ENCODE measurements around the gene PGLYRP1. TPM values are rescaled to one million over a fixed set of nuclear protein-coding genes. Genes with fewer than 3 reads are reported as not detected.

PGLYRP1 gene, protein sequence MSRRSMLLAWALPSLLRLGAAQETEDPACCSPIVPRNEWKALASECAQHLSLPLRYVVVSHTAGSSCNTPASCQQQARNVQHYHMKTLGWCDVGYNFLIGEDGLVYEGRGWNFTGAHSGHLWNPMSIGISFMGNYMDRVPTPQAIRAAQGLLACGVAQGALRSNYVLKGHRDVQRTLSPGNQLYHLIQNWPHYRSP
- total RNA-seq (2014; rRNA removed; shearing (Covaris generic)) = not detected in 2 replicates

- Histone ChIP-seq H3K36me3 (replicated peaks; ENCODE audit: control insufficient read depth, insufficient read depth, low read length) (no peaks in the 10 kb centered on the region), H3K27me3 (ENCODE audit: control insufficient read depth, insufficient read depth, low read length) (no peaks in the 10 kb centered on the region), H3K4me3 (ENCODE audit: insufficient read depth, low read depth, low read length) (no peak within 1 kb of the TSS)
- DNase-seq = peak; percentile 75
Observed at GRCh38 chr19:46022431-46023310, at the start of gene PGLYRP1. Gene PGLYRP1, minus strand, starts transcription at chr19:46023053. Its CDS starts 32 bp downstream, at chr19:46023021.

- no peak for DNase-seq
- peaks cover 5% of the 10 kb centered on the region; the same call in 1 of the 2 replicates for H3K27me3 ChIP-seq (ENCODE audit: control insufficient read depth, insufficient read depth, low read length)
- no peaks in the 10 kb centered on the region for H3K36me3 ChIP-seq (replicated peaks; ENCODE audit: control insufficient read depth, insufficient read depth, low read length)
- H3K4me3 ChIP-seq (ENCODE audit: insufficient read depth, low read depth, low read length) = no peak overlapping the region
Observed at GRCh38 chr19:46069806-46070341, 47.0 kb upstream of the PGLYRP1 start.

- peaks cover 3% of the 10 kb centered on the region; the same call in 1 of the 2 replicates for H3K27me3 ChIP-seq (ENCODE audit: control insufficient read depth, insufficient read depth, low read length)
- no peak overlapping the region for H3K4me3 ChIP-seq (ENCODE audit: insufficient read depth, low read depth, low read length)
- DNase-seq = no peak
- H3K36me3 ChIP-seq (replicated peaks; ENCODE audit: control insufficient read depth, insufficient read depth, low read length) = no peaks in the 10 kb centered on the region
Observed at GRCh38 chr19:46068345-46069258, 45.7 kb upstream of the PGLYRP1 start.

- Histone ChIP-seq H3K36me3 (replicated peaks; ENCODE audit: control insufficient read depth, insufficient read depth, low read length) (no peaks in the 10 kb centered on the region), H3K4me3 (ENCODE audit: insufficient read depth, low read depth, low read length) (no peak overlapping the region), H3K27me3 (ENCODE audit: control insufficient read depth, insufficient read depth, low read length) (peaks cover 3% of the 10 kb centered on the region; the same call in 1 of the 2 replicates)
- no peak for DNase-seq
Observed at GRCh38 chr19:46067691-46068090, 44.8 kb upstream of the PGLYRP1 start.

- Histone ChIP-seq H3K27me3 (ENCODE audit: control insufficient read depth, insufficient read depth, low read length) (peaks cover 3% of the 10 kb centered on the region; the same call in 1 of the 2 replicates), H3K4me3 (ENCODE audit: insufficient read depth, low read depth, low read length) (no peak overlapping the region), H3K36me3 (replicated peaks; ENCODE audit: control insufficient read depth, insufficient read depth, low read length) (no peaks in the 10 kb centered on the region)
- DNase-seq = no peak
Observed at GRCh38 chr19:46066471-46066870, 43.6 kb upstream of the PGLYRP1 start.

DNA sequence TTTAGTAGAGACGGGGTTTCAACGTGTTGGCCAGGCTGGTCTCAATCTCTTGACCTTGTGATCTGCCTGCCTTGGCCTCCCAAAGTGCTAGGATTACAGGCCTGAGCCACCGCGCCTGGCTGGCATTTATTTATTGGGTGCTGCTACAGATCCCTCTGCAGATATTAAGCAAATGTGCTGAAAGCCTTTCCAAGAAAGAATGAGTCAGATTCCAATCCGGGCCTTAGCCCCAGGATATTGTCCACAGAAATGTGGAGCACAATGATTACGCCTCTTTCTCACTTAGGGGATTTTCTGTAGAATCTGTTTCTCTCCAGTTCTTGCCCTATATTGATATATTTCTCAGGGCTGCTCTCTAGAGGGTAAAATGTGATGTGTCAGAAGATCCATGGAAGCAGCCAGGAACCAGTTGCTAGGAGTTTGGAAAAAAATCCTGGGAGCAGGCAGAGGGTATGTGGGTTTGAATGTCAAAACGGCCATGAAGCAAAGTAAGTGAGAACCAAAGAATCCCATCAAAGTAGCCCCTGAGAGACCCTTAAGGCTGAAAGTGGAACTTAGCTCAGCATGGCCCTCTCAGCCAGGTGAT lies 42.7 kb upstream of the PGLYRP1 start:
- H3K36me3 ChIP-seq (replicated peaks; ENCODE audit: control insufficient read depth, insufficient read depth, low read length) = no peaks in the 10 kb centered on the region
- H3K4me3 ChIP-seq (ENCODE audit: insufficient read depth, low read depth, low read length) = no peak overlapping the region
- peaks cover 1% of the 10 kb centered on the region; the same call in 1 of the 2 replicates for H3K27me3 ChIP-seq (ENCODE audit: control insufficient read depth, insufficient read depth, low read length)
- no peak for DNase-seq

- H3K27me3 ChIP-seq (ENCODE audit: control insufficient read depth, insufficient read depth, low read length) = peaks cover 1% of the 10 kb centered on the region; the same call in 1 of the 2 replicates
- H3K4me3 ChIP-seq (ENCODE audit: insufficient read depth, low read depth, low read length) = no peak overlapping the region
- H3K36me3 ChIP-seq (replicated peaks; ENCODE audit: control insufficient read depth, insufficient read depth, low read length) = no peaks in the 10 kb centered on the region
- DNase-seq = no peak
Observed at GRCh38 chr19:46063201-46063600, 40.3 kb upstream of the PGLYRP1 start.

GRCh38 chr19:46060012-46060411 lies 37.2 kb upstream of the PGLYRP1 start:
- Histone ChIP-seq H3K4me3 (ENCODE audit: insufficient read depth, low read depth, low read length) (no peak overlapping the region), H3K36me3 (replicated peaks; ENCODE audit: control insufficient read depth, insufficient read depth, low read length) (no peaks in the 10 kb centered on the region), H3K27me3 (ENCODE audit: control insufficient read depth, insufficient read depth, low read length) (no peaks in the 10 kb centered on the region)
- no peak for DNase-seq

GRCh38 chr19:46058778-46059177 lies 35.9 kb upstream of the PGLYRP1 start:
- DNase-seq = no peak
- Histone ChIP-seq H3K4me3 (ENCODE audit: insufficient read depth, low read depth, low read length) (no peak overlapping the region), H3K27me3 (ENCODE audit: control insufficient read depth, insufficient read depth, low read length) (no peaks in the 10 kb centered on the region), H3K36me3 (replicated peaks; ENCODE audit: control insufficient read depth, insufficient read depth, low read length) (no peaks in the 10 kb centered on the region)

- Histone ChIP-seq H3K4me3 (ENCODE audit: insufficient read depth, low read depth, low read length) (no peak overlapping the region), H3K36me3 (replicated peaks; ENCODE audit: control insufficient read depth, insufficient read depth, low read length) (no peaks in the 10 kb centered on the region), H3K27me3 (ENCODE audit: control insufficient read depth, insufficient read depth, low read length) (no peaks in the 10 kb centered on the region)
- DNase-seq = no peak
Observed at GRCh38 chr19:46056536-46056935, 33.7 kb upstream of the PGLYRP1 start.

GRCh38 chr19:46052896-46053295 lies 30.0 kb upstream of the PGLYRP1 start:
- no peak for DNase-seq
- Histone ChIP-seq H3K36me3 (replicated peaks; ENCODE audit: control insufficient read depth, insufficient read depth, low read length) (no peaks in the 10 kb centered on the region), H3K27me3 (ENCODE audit: control insufficient read depth, insufficient read depth, low read length) (no peaks in the 10 kb centered on the region), H3K4me3 (ENCODE audit: insufficient read depth, low read depth, low read length) (no peak overlapping the region)

- Histone ChIP-seq H3K36me3 (replicated peaks; ENCODE audit: control insufficient read depth, insufficient read depth, low read length) (no peaks in the 10 kb centered on the region), H3K4me3 (ENCODE audit: insufficient read depth, low read depth, low read length) (no peak overlapping the region), H3K27me3 (ENCODE audit: control insufficient read depth, insufficient read depth, low read length) (no peaks in the 10 kb centered on the region)
- peak; percentile 38 for DNase-seq
Observed at GRCh38 chr19:46049597-46049996, 26.7 kb upstream of the PGLYRP1 start.

GRCh38 chr19:46043519-46043918 lies 20.7 kb upstream of the PGLYRP1 start:
- DNase-seq = no peak
- no peak overlapping the region for H3K4me3 ChIP-seq (ENCODE audit: insufficient read depth, low read depth, low read length)
- peaks cover 2% of the 10 kb centered on the region for H3K27me3 ChIP-seq (ENCODE audit: control insufficient read depth, insufficient read depth, low read length)
- no peaks in the 10 kb centered on the region for H3K36me3 ChIP-seq (replicated peaks; ENCODE audit: control insufficient read depth, insufficient read depth, low read length)

Data from H7 (cell line).